Measurements from ENCODE around the gene BAIAP2L1.

The BAIAP2L1 gene

DNA sequence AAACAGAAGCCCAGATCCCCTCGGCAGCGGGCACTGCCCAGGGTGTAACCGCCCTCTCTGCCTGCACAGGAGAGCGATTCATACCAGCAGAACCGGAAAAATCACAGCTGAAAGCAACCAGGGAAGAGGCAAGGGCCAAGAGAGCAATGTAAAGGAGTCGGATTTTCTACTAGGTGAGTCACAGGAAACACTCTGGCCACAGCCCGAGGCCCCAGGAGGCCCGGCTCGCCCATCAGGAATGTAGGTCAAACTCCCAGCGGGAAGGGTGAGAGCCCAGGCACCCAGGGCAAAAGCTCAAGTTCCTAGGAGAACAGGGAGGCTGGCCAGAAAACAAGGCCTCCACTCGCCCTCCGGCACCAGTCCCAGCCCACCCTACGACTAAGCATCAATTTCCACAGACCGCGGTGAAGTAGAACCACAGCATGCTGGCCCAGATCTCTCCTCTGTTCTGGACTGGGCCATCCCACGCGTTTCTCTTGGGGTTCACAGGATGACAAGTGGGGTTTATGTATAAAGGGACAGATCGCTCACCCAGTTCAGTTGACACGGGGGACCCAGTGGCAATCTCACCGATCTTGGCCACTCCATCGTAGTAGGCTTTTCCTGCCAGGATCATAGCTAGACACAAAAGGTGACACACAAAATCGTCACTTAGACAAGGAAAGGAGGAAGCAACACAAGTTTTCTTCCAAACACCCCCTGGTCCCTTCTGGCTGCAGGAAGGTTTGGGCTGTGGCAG lies 46.2 kb downstream of the BAIAP2L1 start:
- POLR2A ChIA-PET: interaction anchor here (1.0 kb wide), 1 partner anchor 46 kb away, joined by 3 read pairs; the partner anchor contains the start of gene BAIAP2L1
- H3K4me1 ChIP-seq (ENCODE audit: control insufficient read depth, insufficient read depth, low read length): peaks cover 3% of the 10 kb centered on the region; the same call in 1 of the 2 replicates
- no peak overlapping the region for H3K4me3 ChIP-seq (ENCODE audit: low read depth, low read length)
- no peaks in the 10 kb centered on the region for H3K9me3 ChIP-seq (ENCODE audit: control insufficient read depth, insufficient read depth, low read depth, low read length)
- TF ChIP-seq ZNF530 (tag by site-specific recombination; IDR thresholded peaks at IDR 0.05; ENCODE audit: low read depth) (no peak), ZIC2 (tag by site-specific recombination; IDR thresholded peaks at IDR 0.05) (peak; percentile 59; the same call in 1 of the 2 replicates), ZNF544 (tag by site-specific recombination; IDR thresholded peaks at IDR 0.05) (no peak), ZFP41 (tag by site-specific recombination; IDR thresholded peaks at IDR 0.05; ENCODE audit: borderline replicate concordance) (no peak), GLIS1 (tag by site-specific recombination; IDR thresholded peaks at IDR 0.05) (peak; percentile 33; the same call in 1 of the 2 replicates)
- H3K27ac ChIP-seq (ENCODE audit: extremely low read depth, low read depth, low read length): no peak overlapping the region
- H3K36me3 ChIP-seq (ENCODE audit: control insufficient read depth in 2 of 2, insufficient read depth in 1 of 2, low read length in 2 of 2): peaks cover 0 to 5% of the 10 kb centered on the region in 2 experiments; a peak in 1 of 3 replicates
- CTCF ChIA-PET: no interaction called here

DNA sequence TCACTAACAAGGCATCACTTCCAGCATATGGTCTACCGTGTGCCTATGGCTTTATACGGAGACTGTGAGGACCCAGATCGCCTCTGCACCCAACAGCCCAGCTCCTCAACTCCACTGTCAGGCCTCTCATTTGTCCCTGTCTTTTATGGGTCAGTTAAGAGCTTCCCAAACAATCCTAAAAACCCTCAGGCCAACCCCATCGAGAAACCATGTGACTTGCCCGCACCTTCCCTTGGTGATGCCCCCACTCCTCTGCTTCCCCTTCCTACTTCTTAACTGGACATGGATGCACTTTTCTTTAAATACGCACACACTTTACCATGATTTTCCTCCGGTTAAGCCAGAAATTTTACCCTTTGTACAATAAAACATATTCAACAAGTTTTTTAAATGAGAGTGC lies 46.8 kb downstream of the BAIAP2L1 start:
- peaks cover 0 to 5% of the 10 kb centered on the region in 2 experiments; a peak in 1 of 3 replicates for H3K36me3 ChIP-seq (ENCODE audit: control insufficient read depth in 2 of 2, insufficient read depth in 1 of 2, low read length in 2 of 2)
- H3K9me3 ChIP-seq (ENCODE audit: control insufficient read depth, insufficient read depth, low read depth, low read length): no peaks in the 10 kb centered on the region
- POLR2A ChIA-PET: interaction anchor here (1.0 kb wide), 1 partner anchor 47 kb away, joined by 3 read pairs; the partner anchor contains the start of gene BAIAP2L1
- CTCF ChIA-PET: interaction anchor here (0.6 kb wide), 1 partner anchor 14 kb away, joined by 4 read pairs; no protein-coding TSS in a partner anchor
- H3K27ac ChIP-seq (ENCODE audit: extremely low read depth, low read depth, low read length): no peak overlapping the region
- peaks cover 3% of the 10 kb centered on the region; the same call in 1 of the 2 replicates for H3K4me1 ChIP-seq (ENCODE audit: control insufficient read depth, insufficient read depth, low read length)
- TF ChIP-seq ZNF214 (tag by site-specific recombination; IDR thresholded peaks at IDR 0.05; ENCODE audit: borderline replicate concordance): no peak
- TF ChIP-seq SCRT2 (tag by site-specific recombination; IDR thresholded peaks at IDR 0.05): peak; percentile 72
- no peak overlapping the region for H3K4me3 ChIP-seq (ENCODE audit: low read depth, low read length)

DNA sequence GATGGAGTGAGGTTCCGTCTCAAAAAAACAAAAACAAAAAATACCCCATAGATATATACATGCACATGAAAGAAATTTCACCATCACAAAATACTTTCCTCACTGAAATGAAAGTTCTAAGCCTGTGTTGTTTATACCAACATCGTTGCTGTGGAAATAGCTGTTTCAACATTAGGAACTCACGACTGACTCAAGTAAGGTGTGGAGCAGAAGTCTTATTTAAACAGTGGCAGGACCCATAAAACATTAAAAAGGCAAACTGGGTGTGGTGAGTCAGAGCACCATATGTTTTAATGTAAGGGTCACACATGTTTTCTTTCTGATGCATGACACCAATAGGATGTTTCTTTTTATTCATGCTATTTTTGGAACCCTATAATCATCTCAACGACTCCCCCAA lies 48.3 kb downstream of the BAIAP2L1 start:
- Histone ChIP-seq H3K27ac (ENCODE audit: extremely low read depth, low read depth, low read length) (no peak overlapping the region), H3K4me1 (ENCODE audit: control insufficient read depth, insufficient read depth, low read length) (peaks cover 6% of the 10 kb centered on the region), H3K36me3 (ENCODE audit: control insufficient read depth in 2 of 2, insufficient read depth in 1 of 2, low read length in 2 of 2) (peaks cover 0 to 5% of the 10 kb centered on the region in 2 experiments; a peak in 1 of 3 replicates), H3K4me3 (ENCODE audit: low read depth, low read length) (no peak overlapping the region), H3K9me3 (ENCODE audit: control insufficient read depth, insufficient read depth, low read depth, low read length) (no peaks in the 10 kb centered on the region)
- ChIA-PET POLR2A (no interaction called here), CTCF (no interaction called here)
- peak; percentile 45; the same call in 1 of the 2 replicates for TF ChIP-seq PRDM1 (tag by site-specific recombination; IDR thresholded peaks at IDR 0.05)
- 0 out of 2 replicates have a peak, but pooled peaks have one; percentile 38 for TF ChIP-seq SP7 (tag by site-specific recombination; IDR thresholded peaks at IDR 0.05)
- 0 out of 2 replicates have a peak, but pooled peaks have one; percentile 20 for TF ChIP-seq KLF1 (tag by site-specific recombination; IDR thresholded peaks at IDR 0.05)
- TF ChIP-seq, protein P1, sequence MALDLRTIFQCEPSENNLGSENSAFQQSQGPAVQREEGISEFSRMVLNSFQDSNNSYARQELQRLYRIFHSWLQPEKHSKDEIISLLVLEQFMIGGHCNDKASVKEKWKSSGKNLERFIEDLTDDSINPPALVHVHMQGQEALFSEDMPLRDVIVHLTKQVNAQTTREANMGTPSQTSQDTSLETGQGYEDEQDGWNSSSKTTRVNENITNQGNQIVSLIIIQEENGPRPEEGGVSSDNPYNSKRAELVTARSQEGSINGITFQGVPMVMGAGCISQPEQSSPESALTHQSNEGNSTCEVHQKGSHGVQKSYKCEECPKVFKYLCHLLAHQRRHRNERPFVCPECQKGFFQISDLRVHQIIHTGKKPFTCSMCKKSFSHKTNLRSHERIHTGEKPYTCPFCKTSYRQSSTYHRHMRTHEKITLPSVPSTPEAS (tag by site-specific recombination; IDR thresholded peaks at IDR 0.05): no peak
- no peak for TF ChIP-seq TCF7L2 (IDR thresholded peaks at IDR 0.05; ENCODE audit: borderline replicate concordance, low read depth, low read length)
- TF ChIP-seq GLIS2 (tag by site-specific recombination; IDR thresholded peaks at IDR 0.05): no peak
- TF ChIP-seq, protein P2, sequence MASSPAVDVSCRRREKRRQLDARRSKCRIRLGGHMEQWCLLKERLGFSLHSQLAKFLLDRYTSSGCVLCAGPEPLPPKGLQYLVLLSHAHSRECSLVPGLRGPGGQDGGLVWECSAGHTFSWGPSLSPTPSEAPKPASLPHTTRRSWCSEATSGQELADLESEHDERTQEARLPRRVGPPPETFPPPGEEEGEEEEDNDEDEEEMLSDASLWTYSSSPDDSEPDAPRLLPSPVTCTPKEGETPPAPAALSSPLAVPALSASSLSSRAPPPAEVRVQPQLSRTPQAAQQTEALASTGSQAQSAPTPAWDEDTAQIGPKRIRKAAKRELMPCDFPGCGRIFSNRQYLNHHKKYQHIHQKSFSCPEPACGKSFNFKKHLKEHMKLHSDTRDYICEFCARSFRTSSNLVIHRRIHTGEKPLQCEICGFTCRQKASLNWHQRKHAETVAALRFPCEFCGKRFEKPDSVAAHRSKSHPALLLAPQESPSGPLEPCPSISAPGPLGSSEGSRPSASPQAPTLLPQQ (tag by site-specific recombination; IDR thresholded peaks at IDR 0.05): no peak

DNA sequence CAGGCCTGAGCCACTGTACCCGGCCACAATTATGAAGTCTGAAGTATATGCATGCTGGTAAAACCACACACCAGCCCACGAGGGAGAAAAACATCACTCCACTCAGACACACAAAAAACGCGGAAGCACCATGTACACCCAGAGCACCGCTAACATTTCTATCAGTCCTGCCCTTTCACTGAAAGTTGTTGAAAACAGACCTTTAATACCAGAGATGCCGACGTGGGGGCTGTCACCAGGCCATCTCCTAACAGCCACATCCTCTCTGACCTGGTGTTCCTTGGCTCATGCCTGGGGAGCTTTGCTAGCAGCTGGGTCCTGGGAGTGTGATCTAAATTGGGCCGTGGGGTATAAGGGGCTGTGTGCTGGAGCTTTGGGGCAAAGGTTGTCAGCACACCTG lies 49.8 kb downstream of the BAIAP2L1 start:
- CTCF ChIA-PET: no interaction called here
- Histone ChIP-seq H3K4me1 (ENCODE audit: control insufficient read depth, insufficient read depth, low read length) (peaks cover 6% of the 10 kb centered on the region), H3K27ac (ENCODE audit: extremely low read depth, low read depth, low read length) (no peak overlapping the region), H3K4me3 (ENCODE audit: low read depth, low read length) (no peak overlapping the region), H3K36me3 (ENCODE audit: control insufficient read depth in 2 of 2, insufficient read depth in 1 of 2, low read length in 2 of 2) (peaks cover 0 to 5% of the 10 kb centered on the region in 2 experiments; a peak in 1 of 3 replicates), H3K9me3 (ENCODE audit: control insufficient read depth, insufficient read depth, low read depth, low read length) (no peaks in the 10 kb centered on the region)
- POLR2A ChIA-PET: no interaction called here
- TF ChIP-seq, protein P3, sequence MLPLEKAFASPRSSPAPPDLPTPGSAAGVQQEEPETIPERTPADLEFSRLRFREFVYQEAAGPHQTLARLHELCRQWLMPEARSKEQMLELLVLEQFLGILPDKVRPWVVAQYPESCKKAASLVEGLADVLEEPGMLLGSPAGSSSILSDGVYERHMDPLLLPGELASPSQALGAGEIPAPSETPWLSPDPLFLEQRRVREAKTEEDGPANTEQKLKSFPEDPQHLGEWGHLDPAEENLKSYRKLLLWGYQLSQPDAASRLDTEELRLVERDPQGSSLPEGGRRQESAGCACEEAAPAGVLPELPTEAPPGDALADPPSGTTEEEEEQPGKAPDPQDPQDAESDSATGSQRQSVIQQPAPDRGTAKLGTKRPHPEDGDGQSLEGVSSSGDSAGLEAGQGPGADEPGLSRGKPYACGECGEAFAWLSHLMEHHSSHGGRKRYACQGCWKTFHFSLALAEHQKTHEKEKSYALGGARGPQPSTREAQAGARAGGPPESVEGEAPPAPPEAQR (tag by site-specific recombination; IDR thresholded peaks at IDR 0.05): no peak
- TF ChIP-seq ZNF596 (tag by site-specific recombination; IDR thresholded peaks at IDR 0.05) (no peak), BCL11A (tag by site-specific recombination; IDR thresholded peaks at IDR 0.05; ENCODE audit: low read depth) (no peak), ZNF624 (tag by site-specific recombination; IDR thresholded peaks at IDR 0.05) (no peak), HOXC10 (CRISPR knock-in tag; IDR thresholded peaks at IDR 0.05) (no peak), ZFP41 (tag by site-specific recombination; IDR thresholded peaks at IDR 0.05; ENCODE audit: borderline replicate concordance) (no peak), ZNF391 (tag by site-specific recombination; IDR thresholded peaks at IDR 0.05; ENCODE audit: borderline replicate concordance, low read depth) (no peak), KLF9 (tag by site-specific recombination; IDR thresholded peaks at IDR 0.05; ENCODE audit: low read depth) (no peak)
- TF ChIP-seq, protein P4, sequence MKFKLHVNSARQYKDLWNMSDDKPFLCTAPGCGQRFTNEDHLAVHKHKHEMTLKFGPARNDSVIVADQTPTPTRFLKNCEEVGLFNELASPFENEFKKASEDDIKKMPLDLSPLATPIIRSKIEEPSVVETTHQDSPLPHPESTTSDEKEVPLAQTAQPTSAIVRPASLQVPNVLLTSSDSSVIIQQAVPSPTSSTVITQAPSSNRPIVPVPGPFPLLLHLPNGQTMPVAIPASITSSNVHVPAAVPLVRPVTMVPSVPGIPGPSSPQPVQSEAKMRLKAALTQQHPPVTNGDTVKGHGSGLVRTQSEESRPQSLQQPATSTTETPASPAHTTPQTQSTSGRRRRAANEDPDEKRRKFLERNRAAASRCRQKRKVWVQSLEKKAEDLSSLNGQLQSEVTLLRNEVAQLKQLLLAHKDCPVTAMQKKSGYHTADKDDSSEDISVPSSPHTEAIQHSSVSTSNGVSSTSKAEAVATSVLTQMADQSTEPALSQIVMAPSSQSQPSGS (tag by site-specific recombination; IDR thresholded peaks at IDR 0.05; ENCODE audit: low read depth): no peak
